ENCODE data around the gene SMARCAL1.

- TF ChIP-seq CTCF (IDR thresholded peaks at IDR 0.05; ENCODE audit: poor library complexity, severe bottlenecking) = no peak
- TF ChIP-seq EZH2 (IDR thresholded peaks at IDR 0.05; ENCODE audit: borderline replicate concordance, insufficient read depth, low read length, poor library complexity, severe bottlenecking) = no peak
- no peak for TF ChIP-seq EP300 (conservative IDR thresholded peaks at IDR 0.05; ENCODE audit: poor library complexity, severe bottlenecking)
- TF ChIP-seq POLR2AphosphoS5 (IDR thresholded peaks at IDR 0.05) = no peak
- no peak for TF ChIP-seq TAF1 (IDR thresholded peaks at IDR 0.05; ENCODE audit: low read depth)
- no peak for TF ChIP-seq SMC3 (conservative IDR thresholded peaks at IDR 0.05; ENCODE audit: poor library complexity)
These were observed 1.7 kb upstream of the SMARCAL1 start for GRCh38 chr2:216410550-216410949.

Data from neural cell (in vitro differentiated cells).